GM19043 (cell line): ENCODE results near the gene NTM.

Experiments
- ATAC-seq: cut with Tn5 transposase; IDR thresholded peaks from one replicate; pipeline ENCODE4 v1.9.1; 2021; ENCODE audit warnings: low read depth; ENCODE audit not compliant: unreplicated experiment

NTM gene

GRCh38 chr11:131792243-131792642 lies 421.8 kb downstream of the NTM start:
- ATAC-seq: no peak

- ATAC-seq: no peak
Measured at GRCh38 chr11:131796089-131796488, 425.7 kb downstream of the NTM start.

- ATAC-seq: no peak
Measured at GRCh38 chr11:131796541-131796940, 426.1 kb downstream of the NTM start.

GRCh38 chr11:131800452-131800851 lies 430.0 kb downstream of the NTM start:
- ATAC-seq: no peak

GRCh38 chr11:131802440-131803115 lies 432.2 kb downstream of the NTM start:
- ATAC-seq: no peak

- ATAC-seq: no peak
Measured at GRCh38 chr11:131807876-131808275, 437.5 kb downstream of the NTM start.

- no peak for ATAC-seq
Measured at GRCh38 chr11:131808470-131808869, 438.1 kb downstream of the NTM start.

GRCh38 chr11:131809203-131809918 lies 438.9 kb downstream of the NTM start:
- no peak for ATAC-seq

GRCh38 chr11:131810541-131810940 lies 440.1 kb downstream of the NTM start:
- ATAC-seq: no peak

- no peak for ATAC-seq
Measured at GRCh38 chr11:131811383-131811782, 441.0 kb downstream of the NTM start.

- ATAC-seq: no peak
Measured at GRCh38 chr11:131814108-131814507, 443.7 kb downstream of the NTM start.

- ATAC-seq: no peak
Measured at GRCh38 chr11:131815590-131815989, 445.2 kb downstream of the NTM start.

GRCh38 chr11:131816051-131816450 lies 445.6 kb downstream of the NTM start:
- ATAC-seq: no peak

- ATAC-seq: no peak
Measured at GRCh38 chr11:131817687-131818188, 447.3 kb downstream of the NTM start.

- no peak for ATAC-seq
Measured at GRCh38 chr11:131819865-131820264, 449.4 kb downstream of the NTM start.

GRCh38 chr11:131822506-131822905 lies 452.1 kb downstream of the NTM start:
- no peak for ATAC-seq

- no peak for ATAC-seq
Measured at GRCh38 chr11:131823772-131824171, 453.4 kb downstream of the NTM start.

GRCh38 chr11:131824771-131825170 lies 454.4 kb downstream of the NTM start:
- no peak for ATAC-seq

GRCh38 chr11:131827430-131827829 lies 457.0 kb downstream of the NTM start:
- ATAC-seq: no peak

- ATAC-seq: no peak
Measured at GRCh38 chr11:131829725-131830124, 459.3 kb downstream of the NTM start.

GRCh38 chr11:131832079-131832478 lies 461.7 kb downstream of the NTM start:
- ATAC-seq: no peak

GRCh38 chr11:131833366-131833765 lies 463.0 kb downstream of the NTM start:
- no peak for ATAC-seq
